ENCODE data around the gene LRRFIP1. TPM values are rescaled to one million over a fixed set of nuclear protein-coding genes. Genes with fewer than 3 reads are reported as not detected.

Gene LRRFIP1
- total and polyA plus RNA-seq, 9 of the 15 experiments (the other 6 are each of a cell fraction or from before 2014, with no cell fraction given), result 13.1 to 45.2 (median 31.3) TPM

- TF ChIP-seq GATAD2B (IDR thresholded peaks at IDR 0.05; ENCODE audit: borderline replicate concordance), result no peak
- no peak for TF ChIP-seq EGR1 (conservative IDR thresholded peaks at IDR 0.05)
- no peak for TF ChIP-seq ZNF444 (CRISPR knock-in tag; IDR thresholded peaks at IDR 0.05)
- TF ChIP-seq PURB (CRISPR knock-in tag; IDR thresholded peaks at IDR 0.05; ENCODE audit: low read depth), result no peak
- no peak for TF ChIP-seq CBX5 (IDR thresholded peaks at IDR 0.05; ENCODE audit: borderline replicate concordance, low read depth)
- TF ChIP-seq HNRNPLL (IDR thresholded peaks at IDR 0.05; ENCODE audit: low read depth, low read length, poor library complexity, severe bottlenecking), result no peak
- TF ChIP-seq, protein P1, sequence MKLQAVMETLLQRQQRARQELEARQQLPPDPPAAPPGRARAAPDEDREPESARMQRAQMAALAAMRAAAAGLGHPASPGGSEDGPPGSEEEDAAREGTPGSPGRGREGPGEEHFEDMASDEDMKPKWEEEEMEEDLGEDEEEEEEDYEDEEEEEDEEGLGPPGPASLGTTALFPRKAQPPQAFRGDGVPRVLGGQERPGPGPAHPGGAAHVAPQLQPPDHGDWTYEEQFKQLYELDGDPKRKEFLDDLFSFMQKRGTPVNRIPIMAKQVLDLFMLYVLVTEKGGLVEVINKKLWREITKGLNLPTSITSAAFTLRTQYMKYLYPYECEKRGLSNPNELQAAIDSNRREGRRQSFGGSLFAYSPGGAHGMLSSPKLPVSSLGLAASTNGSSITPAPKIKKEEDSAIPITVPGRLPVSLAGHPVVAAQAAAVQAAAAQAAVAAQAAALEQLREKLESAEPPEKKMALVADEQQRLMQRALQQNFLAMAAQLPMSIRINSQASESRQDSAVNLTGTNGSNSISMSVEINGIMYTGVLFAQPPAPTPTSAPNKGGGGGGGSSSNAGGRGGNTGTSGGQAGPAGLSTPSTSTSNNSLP (IDR thresholded peaks at IDR 0.05; ENCODE audit: borderline replicate concordance, low read depth, low read length), result no peak
These were observed 99.0 kb downstream of the LRRFIP1 start (continued) for GRCh38 chr2:237726401-237726830.

GRCh38 chr2:237727363-237727762, 100.0 kb downstream of the LRRFIP1 start:
- Histone ChIP-seq H3K36me3 (ENCODE audit: control insufficient read depth, insufficient read depth, low read length) (0 out of 3 replicates have a peak, but pooled peaks cover 2% of the 10 kb centered on the region), H3K4me1 (replicated peaks in 1 of 2; ENCODE audit: control insufficient read depth in 2 of 2, insufficient read depth in 2 of 2, low read length in 2 of 2) (peaks cover 3 to 5% of the 10 kb centered on the region in 2 experiments; a peak in 2 of 5 replicates), H3K27ac (ENCODE audit: extremely low read depth, low read depth, low read length) (no peak overlapping the region), H3K9ac (ENCODE audit: insufficient read depth in 1 of 2, low read depth in 2 of 2, low read length in 2 of 2) (no peak overlapping the region), H3K9me3 (replicated peaks; ENCODE audit: control insufficient read depth, insufficient read depth, low read depth, low read length) (no peaks in the 10 kb centered on the region), H3K4me2 (ENCODE audit: insufficient read depth, low read length) (no peak overlapping the region), H3K27me3 (ENCODE audit: control insufficient read depth in 2 of 2, insufficient read depth in 2 of 2, low read length in 2 of 2) (no peaks in the 10 kb centered on the region), H2AFZ (ENCODE audit: low read depth, low read length) (no peak overlapping the region), H3K4me3 (no peak overlapping the region), H3K9me1 (ENCODE audit: control insufficient read depth, insufficient read depth, low read length) (peaks cover 2% of the 10 kb centered on the region), H4K20me1 (replicated peaks; ENCODE audit: control insufficient read depth, insufficient read depth, low read length) (no peaks in the 10 kb centered on the region), H3K79me2 (ENCODE audit: control insufficient read depth, insufficient read depth, low read length) (no peaks in the 10 kb centered on the region; the same call in 2 of the 3 replicates)
- CTCF ChIA-PET (ENCODE audit: low intra/inter-chr PET ratio), result no interaction called here
- POLR2A ChIA-PET, result no interaction called here
- ATAC-seq, result no peak
- FAIRE-seq, result no peak
- in situ Hi-C loops (cut with MboI), result no loop called here
- 63% methylated on average over 2 of the region's 5 CpGs for WGBS (ENCODE audit: insufficient coverage, low coverage, missing lambda C conversion rate)
- DNase-seq (ENCODE audit: extremely low read depth in 1 of 4, low spot score in 3 of 4), result no peak
- intact Hi-C loops (cut with micrococcal nuclease), result no loop called here
- no TSS peak for BruUV-seq (replicated peaks)
- TF ChIP-seq PBX2 (CRISPR knock-in tag; IDR thresholded peaks at IDR 0.05; ENCODE audit: low read depth) (no peak), PBX2 (tag; conservative IDR thresholded peaks at IDR 0.05; ENCODE audit: low read depth) (no peak), RBM14 (IDR thresholded peaks at IDR 0.05; ENCODE audit: borderline replicate concordance, insufficient read depth, low read depth, low read length) (no peak), THRB (CRISPR knock-in tag; conservative IDR thresholded peaks at IDR 0.05) (no peak), KDM4B (IDR thresholded peaks at IDR 0.05; ENCODE audit: borderline replicate concordance in 2 of 2, low read depth in 1 of 2) (no peak), IFI16 (CRISPR knock-in tag; IDR thresholded peaks at IDR 0.05) (no peak), USF2 (CRISPR knock-in tag; IDR thresholded peaks at IDR 0.05) (no peak), HCFC1 (IDR thresholded peaks at IDR 0.05; ENCODE audit: low read depth, low read length) (no peak), STAT5A (IDR thresholded peaks at IDR 0.05; ENCODE audit: borderline replicate concordance, low read length) (no peak)

Measured in K562 (cell line).